ENCODE results near the gene FAM135A. TPM values are rescaled to one million over a fixed set of nuclear protein-coding genes. Genes with fewer than 3 reads are reported as not detected.

FAM135A gene
- total and polyA plus RNA-seq, 2 experiments from 2014 or later: 35.2 to 68.7 TPM

DNA sequence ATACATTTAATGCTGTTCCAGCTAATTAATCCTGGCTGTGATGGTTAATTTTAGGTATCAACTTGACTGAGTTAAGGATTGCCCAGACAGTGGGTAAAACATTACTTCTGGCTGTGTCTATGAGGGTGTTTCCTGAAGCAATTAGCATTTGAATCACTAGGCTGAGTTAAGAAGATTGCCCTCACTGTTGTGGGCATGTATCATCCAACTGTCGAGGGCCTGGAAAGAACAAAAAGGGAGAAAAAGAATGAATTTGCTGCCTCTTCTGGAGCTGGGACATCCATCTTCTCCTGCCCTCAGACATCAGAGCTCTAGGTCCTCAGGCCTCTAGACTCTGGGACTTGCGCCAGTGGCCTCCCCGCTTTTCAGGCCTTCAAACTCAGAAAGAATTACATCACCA is 187.7 kb downstream of the FAM135A start:
- no peaks in the 10 kb centered on the region for H3K27me3 ChIP-seq (ENCODE audit: insufficient read depth)
- H3K27me3 Mint-ChIP-seq (ENCODE audit: insufficient read depth, low read depth, poor library complexity): peaks cover 10% of the 10 kb centered on the region
- no peak overlapping the region for H3K4me3 Mint-ChIP-seq
- H3K36me3 Mint-ChIP-seq (ENCODE audit: low read depth): peaks cover 15% of the 10 kb centered on the region
- ATAC-seq (peak; percentile 88), DNase-seq (ENCODE audit: low spot score) (peak; percentile 15)
- H3K9me3 Mint-ChIP-seq: peaks cover 19% of the 10 kb centered on the region
- no peak overlapping the region for H3K27ac ChIP-seq (ENCODE audit: low read depth)
- H3K4me1 ChIP-seq (ENCODE audit: insufficient read depth): peaks cover 21% of the 10 kb centered on the region
- peaks cover 29% of the 10 kb centered on the region for H3K4me1 Mint-ChIP-seq
- H3F3A ChIP-seq (replicated peaks; ENCODE audit: low read depth): no peaks in the 10 kb centered on the region
- TF ChIP-seq NANOG (IDR thresholded peaks at IDR 0.05; ENCODE audit: borderline replicate concordance) (peak; percentile 35; the same call in 1 of the 2 replicates), STAT1 (IDR thresholded peaks at IDR 0.05; ENCODE audit: unreplicated experiment) (no peak), EZH2 (IDR thresholded peaks at IDR 0.05; ENCODE audit: low read depth, unreplicated experiment) (no peak), JUNB (IDR thresholded peaks at IDR 0.05; ENCODE audit: unreplicated experiment) (no peak)
- TF ChIP-seq, protein P1, sequence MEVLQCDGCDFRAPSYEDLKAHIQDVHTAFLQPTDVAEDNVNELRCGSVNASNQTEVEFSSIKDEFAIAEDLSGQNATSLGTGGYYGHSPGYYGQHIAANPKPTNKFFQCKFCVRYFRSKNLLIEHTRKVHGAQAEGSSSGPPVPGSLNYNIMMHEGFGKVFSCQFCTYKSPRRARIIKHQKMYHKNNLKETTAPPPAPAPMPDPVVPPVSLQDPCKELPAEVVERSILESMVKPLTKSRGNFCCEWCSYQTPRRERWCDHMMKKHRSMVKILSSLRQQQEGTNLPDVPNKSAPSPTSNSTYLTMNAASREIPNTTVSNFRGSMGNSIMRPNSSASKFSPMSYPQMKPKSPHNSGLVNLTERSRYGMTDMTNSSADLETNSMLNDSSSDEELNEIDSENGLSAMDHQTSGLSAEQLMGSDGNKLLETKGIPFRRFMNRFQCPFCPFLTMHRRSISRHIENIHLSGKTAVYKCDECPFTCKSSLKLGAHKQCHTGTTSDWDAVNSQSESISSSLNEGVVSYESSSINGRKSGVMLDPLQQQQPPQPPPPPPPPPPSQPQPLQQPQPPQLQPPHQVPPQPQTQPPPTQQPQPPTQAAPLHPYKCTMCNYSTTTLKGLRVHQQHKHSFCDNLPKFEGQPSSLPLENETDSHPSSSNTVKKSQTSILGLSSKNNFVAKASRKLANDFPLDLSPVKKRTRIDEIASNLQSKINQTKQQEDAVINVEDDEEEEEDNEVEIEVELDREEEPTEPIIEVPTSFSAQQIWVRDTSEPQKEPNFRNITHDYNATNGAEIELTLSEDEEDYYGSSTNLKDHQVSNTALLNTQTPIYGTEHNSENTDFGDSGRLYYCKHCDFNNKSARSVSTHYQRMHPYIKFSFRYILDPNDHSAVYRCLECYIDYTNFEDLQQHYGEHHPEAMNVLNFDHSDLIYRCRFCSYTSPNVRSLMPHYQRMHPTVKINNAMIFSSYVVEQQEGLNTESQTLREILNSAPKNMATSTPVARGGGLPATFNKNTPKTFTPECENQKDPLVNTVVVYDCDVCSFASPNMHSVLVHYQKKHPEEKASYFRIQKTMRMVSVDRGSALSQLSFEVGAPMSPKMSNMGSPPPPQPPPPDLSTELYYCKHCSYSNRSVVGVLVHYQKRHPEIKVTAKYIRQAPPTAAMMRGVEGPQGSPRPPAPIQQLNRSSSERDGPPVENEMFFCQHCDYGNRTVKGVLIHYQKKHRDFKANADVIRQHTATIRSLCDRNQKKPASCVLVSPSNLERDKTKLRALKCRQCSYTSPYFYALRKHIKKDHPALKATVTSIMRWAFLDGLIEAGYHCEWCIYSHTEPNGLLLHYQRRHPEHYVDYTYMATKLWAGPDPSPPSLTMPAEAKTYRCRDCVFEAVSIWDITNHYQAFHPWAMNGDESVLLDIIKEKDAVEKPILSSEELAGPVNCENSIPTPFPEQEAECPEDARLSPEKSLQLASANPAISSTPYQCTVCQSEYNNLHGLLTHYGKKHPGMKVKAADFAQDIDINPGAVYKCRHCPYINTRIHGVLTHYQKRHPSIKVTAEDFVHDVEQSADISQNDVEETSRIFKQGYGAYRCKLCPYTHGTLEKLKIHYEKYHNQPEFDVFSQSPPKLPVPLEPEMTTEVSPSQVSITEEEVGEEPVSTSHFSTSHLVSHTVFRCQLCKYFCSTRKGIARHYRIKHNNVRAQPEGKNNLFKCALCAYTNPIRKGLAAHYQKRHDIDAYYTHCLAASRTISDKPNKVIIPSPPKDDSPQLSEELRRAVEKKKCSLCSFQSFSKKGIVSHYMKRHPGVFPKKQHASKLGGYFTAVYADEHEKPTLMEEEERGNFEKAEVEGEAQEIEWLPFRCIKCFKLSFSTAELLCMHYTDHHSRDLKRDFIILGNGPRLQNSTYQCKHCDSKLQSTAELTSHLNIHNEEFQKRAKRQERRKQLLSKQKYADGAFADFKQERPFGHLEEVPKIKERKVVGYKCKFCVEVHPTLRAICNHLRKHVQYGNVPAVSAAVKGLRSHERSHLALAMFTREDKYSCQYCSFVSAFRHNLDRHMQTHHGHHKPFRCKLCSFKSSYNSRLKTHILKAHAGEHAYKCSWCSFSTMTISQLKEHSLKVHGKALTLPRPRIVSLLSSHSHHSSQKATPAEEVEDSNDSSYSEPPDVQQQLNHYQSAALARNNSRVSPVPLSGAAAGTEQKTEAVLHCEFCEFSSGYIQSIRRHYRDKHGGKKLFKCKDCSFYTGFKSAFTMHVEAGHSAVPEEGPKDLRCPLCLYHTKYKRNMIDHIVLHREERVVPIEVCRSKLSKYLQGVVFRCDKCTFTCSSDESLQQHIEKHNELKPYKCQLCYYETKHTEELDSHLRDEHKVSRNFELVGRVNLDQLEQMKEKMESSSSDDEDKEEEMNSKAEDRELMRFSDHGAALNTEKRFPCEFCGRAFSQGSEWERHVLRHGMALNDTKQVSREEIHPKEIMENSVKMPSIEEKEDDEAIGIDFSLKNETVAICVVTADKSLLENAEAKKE (CRISPR knock-in tag; IDR thresholded peaks at IDR 0.05): peak; percentile 94
- peak overlapping the region; percentile 73 for H3K27ac Mint-ChIP-seq
- H4K20me1 ChIP-seq (replicated peaks; ENCODE audit: insufficient read depth): no peaks in the 10 kb centered on the region
- H3K79me2 ChIP-seq (replicated peaks; ENCODE audit: insufficient read depth): no peaks in the 10 kb centered on the region
- peaks cover 4% of the 10 kb centered on the region for H3K9me2 ChIP-seq (ENCODE audit: insufficient read depth)
- 0 out of 2 replicates have a peak overlapping the region, but pooled peaks have one; percentile 4 for H3K4me3 ChIP-seq
- no peaks in the 10 kb centered on the region for H3K36me3 ChIP-seq (ENCODE audit: insufficient read depth)
- peak overlapping the region; percentile 29; the same call in 1 of the 2 replicates for H3K4me2 ChIP-seq
- no peak overlapping the region for H2AFZ ChIP-seq

DNA sequence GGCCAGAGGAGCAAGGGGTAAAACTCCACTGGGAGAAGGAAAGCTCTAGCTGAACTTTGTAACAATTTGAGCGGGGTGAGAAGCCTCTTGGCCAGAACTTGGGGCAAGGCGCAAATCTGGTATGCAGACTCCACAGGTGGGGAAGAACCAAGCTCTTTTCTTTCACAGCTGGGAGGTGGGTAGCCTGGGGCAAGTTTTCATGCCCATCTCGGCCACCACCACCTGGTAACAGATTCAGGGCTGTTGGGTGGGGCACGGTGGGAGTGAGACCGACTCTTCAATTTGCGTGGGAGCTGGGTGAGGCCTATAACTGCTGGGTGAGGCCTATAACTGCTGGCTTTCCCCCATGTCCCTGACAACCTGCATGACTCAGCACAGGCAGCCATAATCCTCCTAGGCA is 190.9 kb downstream of the FAM135A start:
- Histone ChIP-seq H3K4me1 (ENCODE audit: insufficient read depth) (peaks cover 21% of the 10 kb centered on the region), H3K79me2 (replicated peaks; ENCODE audit: insufficient read depth) (no peaks in the 10 kb centered on the region), H4K20me1 (replicated peaks; ENCODE audit: insufficient read depth) (no peaks in the 10 kb centered on the region), H3K4me2 (no peak overlapping the region), H3F3A (replicated peaks; ENCODE audit: low read depth) (no peaks in the 10 kb centered on the region), H3K27ac (ENCODE audit: low read depth) (no peak overlapping the region), H3K9me2 (ENCODE audit: insufficient read depth) (peaks cover 4% of the 10 kb centered on the region), H2AFZ (no peak overlapping the region), H3K4me3 (no peak overlapping the region), H3K36me3 (ENCODE audit: insufficient read depth) (no peaks in the 10 kb centered on the region), H3K27me3 (ENCODE audit: insufficient read depth) (no peaks in the 10 kb centered on the region)
- DNase-seq (ENCODE audit: low spot score) (no peak), ATAC-seq (no peak)
- H3K27me3 Mint-ChIP-seq (ENCODE audit: insufficient read depth, low read depth, poor library complexity): peaks cover 9% of the 10 kb centered on the region
- TF ChIP-seq CREB1 (CRISPR knock-in tag; IDR thresholded peaks at IDR 0.05; ENCODE audit: low read depth): no peak
- no peak for TF ChIP-seq EZH2phosphoT487 (IDR thresholded peaks at IDR 0.05; ENCODE audit: unreplicated experiment)
- TF ChIP-seq, protein P2, sequence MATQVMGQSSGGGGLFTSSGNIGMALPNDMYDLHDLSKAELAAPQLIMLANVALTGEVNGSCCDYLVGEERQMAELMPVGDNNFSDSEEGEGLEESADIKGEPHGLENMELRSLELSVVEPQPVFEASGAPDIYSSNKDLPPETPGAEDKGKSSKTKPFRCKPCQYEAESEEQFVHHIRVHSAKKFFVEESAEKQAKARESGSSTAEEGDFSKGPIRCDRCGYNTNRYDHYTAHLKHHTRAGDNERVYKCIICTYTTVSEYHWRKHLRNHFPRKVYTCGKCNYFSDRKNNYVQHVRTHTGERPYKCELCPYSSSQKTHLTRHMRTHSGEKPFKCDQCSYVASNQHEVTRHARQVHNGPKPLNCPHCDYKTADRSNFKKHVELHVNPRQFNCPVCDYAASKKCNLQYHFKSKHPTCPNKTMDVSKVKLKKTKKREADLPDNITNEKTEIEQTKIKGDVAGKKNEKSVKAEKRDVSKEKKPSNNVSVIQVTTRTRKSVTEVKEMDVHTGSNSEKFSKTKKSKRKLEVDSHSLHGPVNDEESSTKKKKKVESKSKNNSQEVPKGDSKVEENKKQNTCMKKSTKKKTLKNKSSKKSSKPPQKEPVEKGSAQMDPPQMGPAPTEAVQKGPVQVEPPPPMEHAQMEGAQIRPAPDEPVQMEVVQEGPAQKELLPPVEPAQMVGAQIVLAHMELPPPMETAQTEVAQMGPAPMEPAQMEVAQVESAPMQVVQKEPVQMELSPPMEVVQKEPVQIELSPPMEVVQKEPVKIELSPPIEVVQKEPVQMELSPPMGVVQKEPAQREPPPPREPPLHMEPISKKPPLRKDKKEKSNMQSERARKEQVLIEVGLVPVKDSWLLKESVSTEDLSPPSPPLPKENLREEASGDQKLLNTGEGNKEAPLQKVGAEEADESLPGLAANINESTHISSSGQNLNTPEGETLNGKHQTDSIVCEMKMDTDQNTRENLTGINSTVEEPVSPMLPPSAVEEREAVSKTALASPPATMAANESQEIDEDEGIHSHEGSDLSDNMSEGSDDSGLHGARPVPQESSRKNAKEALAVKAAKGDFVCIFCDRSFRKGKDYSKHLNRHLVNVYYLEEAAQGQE (IDR thresholded peaks at IDR 0.05; ENCODE audit: unreplicated experiment): no peak
- TF ChIP-seq, protein P3, sequence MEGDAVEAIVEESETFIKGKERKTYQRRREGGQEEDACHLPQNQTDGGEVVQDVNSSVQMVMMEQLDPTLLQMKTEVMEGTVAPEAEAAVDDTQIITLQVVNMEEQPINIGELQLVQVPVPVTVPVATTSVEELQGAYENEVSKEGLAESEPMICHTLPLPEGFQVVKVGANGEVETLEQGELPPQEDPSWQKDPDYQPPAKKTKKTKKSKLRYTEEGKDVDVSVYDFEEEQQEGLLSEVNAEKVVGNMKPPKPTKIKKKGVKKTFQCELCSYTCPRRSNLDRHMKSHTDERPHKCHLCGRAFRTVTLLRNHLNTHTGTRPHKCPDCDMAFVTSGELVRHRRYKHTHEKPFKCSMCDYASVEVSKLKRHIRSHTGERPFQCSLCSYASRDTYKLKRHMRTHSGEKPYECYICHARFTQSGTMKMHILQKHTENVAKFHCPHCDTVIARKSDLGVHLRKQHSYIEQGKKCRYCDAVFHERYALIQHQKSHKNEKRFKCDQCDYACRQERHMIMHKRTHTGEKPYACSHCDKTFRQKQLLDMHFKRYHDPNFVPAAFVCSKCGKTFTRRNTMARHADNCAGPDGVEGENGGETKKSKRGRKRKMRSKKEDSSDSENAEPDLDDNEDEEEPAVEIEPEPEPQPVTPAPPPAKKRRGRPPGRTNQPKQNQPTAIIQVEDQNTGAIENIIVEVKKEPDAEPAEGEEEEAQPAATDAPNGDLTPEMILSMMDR (conservative IDR thresholded peaks at IDR 0.05; ENCODE audit: low read depth in 2 of 2): no peak
- no peak for TF ChIP-seq NANOG (IDR thresholded peaks at IDR 0.05; ENCODE audit: borderline replicate concordance)
- no peak overlapping the region for H3K27ac Mint-ChIP-seq
- H3K9me3 Mint-ChIP-seq: peaks cover 19% of the 10 kb centered on the region
- peaks cover 28% of the 10 kb centered on the region for H3K4me1 Mint-ChIP-seq
- peaks cover 15% of the 10 kb centered on the region for H3K36me3 Mint-ChIP-seq (ENCODE audit: low read depth)
- no peak overlapping the region for H3K4me3 Mint-ChIP-seq
